NCI-H446 (cell line): ENCODE results near the gene ASIC1.

ENCODE experiments used
- DNase-seq, 2 experiments: peaks; one replicate each; lab custom pipeline; 2025; lab: John Stamatoyannopoulos, UW

Gene ASIC1

DNA sequence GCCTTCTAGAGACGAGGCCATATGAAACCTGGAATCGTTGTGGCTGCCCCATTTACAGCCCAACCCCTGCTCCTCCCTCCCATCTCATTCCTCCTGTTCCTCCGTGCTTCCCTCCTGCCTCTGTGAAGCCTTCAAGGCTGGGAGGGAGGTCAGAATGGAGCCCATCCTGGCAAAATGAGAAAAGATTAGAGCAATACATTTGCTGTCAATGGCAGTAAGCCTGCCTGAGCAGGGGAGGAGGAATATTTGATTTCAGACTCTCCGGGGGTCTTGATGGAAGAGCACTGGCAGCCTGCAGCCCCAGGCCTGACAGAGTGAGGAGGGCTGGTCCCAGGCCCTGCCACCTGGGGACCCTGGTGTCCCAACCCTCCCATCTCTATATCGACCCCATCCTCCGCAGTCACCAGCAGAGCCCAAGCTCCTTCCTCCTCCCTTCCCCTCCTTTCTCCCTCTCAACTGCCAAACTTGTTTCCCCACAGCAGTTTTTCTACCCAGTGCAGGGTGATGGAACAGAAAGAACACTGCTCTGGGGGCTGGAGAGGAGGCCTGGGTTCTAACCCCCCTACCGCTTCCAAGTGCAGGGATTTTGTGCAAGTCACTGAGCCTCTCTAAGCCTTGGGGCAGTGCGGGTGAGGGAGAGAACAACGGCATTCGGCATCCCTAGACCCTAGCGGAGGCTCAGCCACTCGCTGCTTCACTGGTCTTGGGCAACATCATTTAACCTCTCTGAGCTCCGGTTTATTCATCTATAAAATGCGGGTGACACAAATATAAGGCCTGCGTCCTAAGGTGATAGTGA lies 16.1 kb upstream of the ASIC1 start:
- no peak for DNase-seq

DNA sequence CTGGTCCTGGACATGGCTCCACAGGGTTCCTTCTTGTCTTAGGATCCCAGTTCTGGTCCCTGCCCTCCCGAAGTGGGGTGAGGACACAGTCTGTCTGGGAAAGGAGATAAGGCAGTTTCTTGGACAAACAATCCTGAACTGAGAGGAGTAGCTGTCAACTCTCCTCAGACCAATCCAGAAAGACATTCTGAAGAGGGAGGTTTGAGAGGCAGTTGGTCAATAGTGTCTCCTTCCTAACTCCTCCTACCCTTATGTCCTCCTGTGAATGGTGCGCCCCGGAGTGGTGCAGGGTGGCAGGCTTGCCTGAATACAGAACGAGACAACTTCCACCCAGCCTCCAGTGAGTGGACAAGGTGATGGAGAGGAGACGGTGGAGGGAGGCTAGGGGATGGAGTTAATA lies 15.4 kb upstream of the ASIC1 start:
- DNase-seq: no peak

DNA sequence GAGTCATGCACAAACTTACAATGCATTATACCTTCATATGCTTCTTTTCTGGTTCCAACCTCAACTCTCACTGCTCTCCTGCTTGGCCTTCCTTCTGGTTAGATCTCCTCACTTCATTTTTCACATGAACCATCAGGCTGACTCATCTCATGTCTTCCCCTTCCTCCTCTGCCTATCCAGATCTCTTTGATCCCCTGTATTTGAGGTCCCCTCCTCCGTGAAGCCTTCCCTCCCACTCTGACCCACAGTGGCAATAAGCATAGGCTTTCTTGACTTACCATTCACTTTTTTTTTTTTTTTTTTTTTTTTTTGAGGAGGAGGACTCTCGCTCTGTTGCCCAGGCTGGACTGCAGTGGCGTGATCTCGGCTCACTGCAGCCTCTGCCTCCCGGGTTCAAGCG lies 14.7 kb upstream of the ASIC1 start:
- no peak for DNase-seq

DNA sequence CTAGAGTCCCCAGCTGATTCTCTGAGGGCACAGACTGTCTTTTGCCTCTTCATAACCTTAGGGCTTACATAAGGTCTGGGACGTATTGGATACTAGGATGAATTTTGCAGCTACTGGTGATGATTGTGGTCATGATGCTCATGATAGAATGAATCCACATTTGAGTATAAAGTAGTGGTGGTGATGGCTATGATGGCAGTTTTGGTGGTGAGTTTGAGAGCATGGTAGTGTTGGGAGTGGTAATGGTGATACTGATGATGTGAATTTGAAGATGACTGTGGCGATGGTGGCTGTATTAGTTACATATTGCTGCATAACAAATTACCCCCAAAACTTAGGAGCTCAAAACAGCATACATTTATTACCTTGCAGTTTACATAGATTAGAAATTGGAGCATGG lies 14.1 kb upstream of the ASIC1 start:
- DNase-seq: no peak

DNA sequence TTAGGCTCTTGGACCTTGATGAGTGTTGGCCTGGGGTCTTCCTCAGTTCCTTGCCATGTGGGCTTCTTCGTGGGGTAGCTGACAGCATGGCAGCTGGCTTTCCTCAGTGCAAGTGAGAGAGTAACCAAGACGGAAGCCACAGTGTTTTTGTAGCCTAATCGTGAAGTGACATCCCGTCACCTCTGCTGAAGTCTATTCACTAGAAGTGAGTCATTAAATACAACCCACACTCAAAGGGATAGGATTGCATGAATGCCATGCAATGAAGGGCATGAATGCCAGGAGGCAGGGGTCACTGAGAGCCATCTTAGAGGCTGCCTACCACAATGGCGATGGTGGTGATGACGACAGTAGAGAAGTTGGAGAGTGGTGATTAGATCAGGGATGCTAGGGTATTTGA lies 13.5 kb upstream of the ASIC1 start:
- no peak for DNase-seq

DNA sequence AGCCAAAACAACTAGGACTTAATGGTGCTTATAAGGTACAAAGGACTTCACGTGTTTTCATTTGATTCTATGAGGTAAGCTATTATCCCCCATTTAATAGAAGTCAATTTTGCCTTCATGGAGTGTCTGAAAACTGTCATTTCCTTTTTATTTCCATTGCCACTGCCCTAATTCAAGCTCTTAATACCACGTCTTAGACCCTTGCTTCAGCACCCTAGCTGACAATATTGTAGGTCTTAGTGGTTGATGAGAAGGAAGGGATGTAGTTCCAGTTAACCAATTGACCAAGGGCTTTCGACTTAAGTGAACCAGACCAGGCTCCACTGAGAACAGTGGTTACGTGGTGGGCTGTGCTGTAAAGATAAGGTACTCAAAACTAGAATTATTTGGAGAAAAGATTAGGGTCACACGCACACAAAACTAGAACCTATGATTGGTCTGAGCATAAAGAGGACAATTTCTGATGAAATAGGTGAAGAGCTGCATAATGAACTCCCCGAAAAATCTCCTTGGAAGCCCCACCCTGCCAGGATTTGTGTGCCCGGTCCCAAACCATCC lies 9.6 kb upstream of the ASIC1 start:
- DNase-seq: no peak

DNA sequence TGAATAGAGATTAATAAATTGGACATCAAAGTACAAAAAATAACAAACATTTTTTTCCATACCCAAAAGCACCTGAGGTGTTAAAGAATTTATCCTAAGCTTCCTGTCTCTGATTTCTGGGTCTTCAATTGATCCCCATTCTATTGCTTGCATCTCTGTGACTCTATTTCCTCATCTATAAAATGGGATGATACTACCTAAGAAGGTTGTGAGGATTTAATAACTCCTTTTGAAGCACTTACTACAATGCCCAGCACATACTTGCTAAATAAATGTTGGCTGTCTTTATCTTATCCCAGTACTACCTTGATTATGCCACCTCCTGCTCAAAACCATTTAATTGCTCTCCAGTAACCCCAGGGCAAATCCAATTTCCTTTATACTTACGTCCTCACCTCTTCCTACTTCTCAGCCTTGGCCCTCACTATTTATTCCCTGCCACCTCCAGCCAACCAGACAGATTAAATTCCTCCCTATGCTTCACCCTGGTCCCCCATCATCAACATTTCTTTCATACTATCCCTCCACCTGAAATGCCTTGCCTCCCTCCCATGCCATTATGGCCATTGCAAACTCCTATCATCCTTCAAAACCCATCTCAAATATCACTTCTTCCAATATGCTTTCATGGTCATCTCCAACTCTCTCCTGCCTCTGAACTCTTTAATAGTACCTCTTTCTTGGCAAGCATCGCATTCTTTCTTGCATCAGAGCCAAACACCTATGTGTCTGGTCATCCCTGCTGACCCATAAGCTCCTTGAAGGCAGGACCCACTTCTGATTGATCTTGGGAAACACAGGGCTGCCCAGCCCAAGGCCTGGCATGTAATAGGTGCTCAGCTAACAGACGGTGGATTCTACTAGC lies 7.9 kb upstream of the ASIC1 start:
- DNase-seq: no peak

DNA sequence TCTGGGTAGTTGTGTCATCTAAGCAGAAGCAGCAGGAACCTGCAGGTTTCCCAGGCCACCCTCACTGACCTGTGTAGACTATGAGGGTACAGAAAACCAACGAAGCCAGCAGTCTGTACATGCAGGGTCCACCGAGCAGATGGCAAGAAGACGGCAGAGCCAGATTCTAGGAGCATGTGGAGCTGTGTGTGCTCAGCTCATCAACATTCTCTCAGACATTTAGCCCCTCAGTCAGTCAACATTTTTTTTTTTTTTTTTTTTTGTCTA lies 7.3 kb upstream of the ASIC1 start:
- no peak for DNase-seq

DNA sequence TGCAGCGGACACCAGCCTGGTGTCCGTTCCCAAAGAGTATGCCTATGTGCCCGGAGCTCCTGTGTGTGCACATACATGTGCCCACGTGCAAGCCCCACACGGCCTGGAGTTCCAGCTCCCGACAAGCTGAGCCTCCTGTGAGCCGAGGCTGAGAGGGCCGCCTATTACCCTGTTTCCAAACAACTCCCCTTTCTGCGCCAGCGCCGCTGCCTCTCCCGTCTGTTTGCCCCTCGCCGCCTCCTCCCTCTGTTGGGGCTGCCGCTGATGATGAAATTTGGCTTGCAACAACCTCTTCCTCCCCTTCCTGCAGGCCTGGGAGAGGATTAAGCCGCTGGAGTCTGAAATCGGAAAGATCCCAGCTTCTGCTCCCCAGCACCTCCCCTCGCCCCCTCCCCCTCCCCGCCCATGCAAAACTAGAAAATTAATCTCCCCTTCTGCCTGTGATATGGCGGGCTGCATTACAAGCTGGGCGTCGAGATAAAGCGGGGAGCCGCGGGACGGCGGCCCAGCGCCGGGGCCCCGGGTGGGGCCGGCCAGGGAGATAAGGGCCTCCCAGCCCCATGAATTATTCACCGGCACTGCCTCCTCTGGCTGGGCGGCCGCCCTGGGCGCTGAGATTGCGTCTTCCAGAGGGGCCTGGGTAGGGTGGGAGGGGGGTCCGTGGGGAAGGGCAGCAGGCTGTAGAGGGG lies 6.8 kb upstream of the ASIC1 start:
- no peak for DNase-seq

DNA sequence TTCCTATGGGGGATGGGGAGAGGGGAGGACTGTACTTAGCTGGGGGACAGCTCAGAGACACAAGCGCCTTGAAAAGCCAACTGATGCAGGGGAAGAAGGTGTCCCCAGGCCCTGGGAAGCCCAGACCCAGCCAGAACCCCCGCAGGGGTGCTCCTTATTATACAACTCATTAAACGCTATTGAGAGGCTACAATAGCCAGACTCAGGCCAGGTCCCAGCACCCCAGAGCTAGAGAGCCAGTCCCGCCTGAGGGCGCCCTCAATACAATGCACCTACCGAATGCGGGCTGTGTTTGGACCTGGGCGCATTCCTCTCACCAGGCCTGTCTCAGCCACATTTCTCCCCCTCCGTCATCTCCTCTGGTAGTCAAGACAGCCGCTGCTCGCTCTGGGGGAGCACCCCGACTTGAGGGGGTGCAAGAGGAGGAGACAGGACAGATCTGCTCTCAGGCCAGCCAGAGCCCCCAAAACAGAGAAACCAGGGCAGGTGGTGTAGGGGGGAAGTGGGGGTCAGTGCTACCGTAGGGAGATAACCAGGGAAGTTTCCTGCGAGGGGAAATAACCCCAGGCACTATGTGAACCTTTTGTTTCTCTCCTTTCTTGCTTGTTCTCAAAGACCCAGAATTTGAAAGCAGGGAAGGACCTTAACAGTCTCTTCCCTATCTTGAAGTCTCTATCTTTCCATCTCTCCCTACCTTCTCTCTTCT lies 6.1 kb upstream of the ASIC1 start:
- no peak for DNase-seq

DNA sequence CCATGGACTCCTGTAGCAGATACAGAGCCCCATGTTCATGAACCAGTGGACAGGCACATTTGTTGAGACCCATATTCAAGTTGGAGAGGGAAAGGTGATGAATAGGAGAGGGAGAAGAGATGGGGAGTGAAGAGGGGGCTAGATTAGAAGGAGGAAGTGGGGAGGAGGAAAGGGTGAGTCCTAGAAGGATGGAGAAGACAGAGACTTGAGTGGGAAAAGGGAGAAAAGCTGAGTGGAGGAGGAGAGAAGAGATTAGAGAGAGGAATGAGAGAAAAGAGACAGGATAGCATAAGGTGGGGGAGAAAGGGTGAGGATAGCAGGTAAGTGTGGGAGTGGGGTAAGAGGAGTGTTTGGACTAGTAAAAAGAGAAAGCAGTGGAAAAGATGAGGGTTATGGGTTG lies 4.9 kb upstream of the ASIC1 start:
- DNase-seq: no peak

DNA sequence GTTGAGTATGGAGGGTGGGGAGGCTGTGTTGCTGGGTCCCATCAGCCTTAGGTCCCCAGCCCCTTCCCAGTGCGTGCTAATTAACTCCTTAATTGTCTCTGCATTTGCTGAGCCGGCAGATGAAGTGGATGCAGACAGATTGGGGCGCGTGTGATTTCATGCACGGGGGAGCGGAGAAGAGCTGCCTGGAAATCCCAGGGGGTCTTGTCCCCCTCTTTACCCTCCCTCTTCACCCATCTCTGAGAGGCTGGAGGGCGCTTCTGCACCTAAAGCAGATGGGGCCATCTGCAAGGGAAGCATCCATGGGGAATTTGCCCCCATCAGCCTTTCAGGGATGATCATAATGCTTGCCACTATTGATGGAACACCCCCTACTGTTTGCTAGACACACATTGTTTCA lies 4.4 kb upstream of the ASIC1 start:
- no peak for DNase-seq

DNA sequence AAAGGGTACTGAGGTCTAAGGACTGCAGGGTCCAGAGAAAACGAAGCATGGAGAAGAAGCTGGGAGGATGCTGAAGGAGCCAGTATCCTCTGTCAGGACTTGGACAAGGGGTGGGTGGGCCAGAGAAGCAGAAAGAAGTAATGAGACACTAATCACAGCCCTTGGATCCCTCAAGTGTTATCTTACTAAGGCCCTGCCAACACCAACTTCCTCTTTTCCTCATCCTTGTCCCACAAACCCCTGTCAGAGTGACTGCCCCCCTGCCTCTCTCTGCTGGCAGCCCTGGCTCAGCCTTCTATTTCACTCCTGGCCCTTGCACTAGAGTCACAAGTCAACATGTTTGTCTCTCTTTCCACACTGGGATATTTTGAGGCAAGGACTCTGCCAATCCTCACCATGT lies 3.8 kb upstream of the ASIC1 start:
- no peak for DNase-seq

DNA sequence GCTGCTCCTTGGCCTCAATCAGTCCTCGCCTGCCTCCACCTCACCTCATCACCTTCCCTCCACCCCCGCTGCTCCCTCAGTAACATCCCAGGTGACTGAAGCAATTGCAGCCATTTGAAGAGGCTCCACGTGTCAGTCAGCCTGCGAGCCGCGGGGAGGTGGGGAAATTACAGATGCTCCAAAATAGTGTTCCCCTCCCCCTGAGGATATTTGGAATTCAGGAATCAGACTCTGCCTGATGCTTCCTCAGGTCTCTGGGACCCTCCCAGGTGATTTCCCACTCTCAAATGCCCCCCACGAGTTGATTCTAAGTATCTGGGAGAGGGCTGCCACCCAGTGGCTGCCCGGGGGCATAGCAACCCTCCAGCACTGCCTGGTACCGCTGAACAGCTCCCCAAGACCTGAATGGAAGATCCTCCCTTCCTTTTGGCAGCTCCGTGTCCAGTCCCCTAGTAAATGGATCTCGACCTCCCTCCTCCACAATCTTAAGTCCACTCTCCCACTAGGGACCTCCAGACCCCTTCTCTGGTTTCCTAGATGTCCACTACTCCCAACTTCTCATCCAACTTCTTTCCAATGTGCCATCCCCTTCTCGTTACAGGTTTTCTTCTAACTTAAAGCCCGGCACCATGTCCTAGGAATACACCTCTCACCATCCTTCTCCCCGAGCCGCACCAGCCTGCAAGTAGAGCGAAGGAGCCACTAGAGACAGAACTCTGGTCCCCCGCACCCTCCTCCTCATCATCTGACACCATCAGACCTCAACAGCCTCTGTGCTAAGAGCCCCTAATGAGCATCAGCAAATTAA lies 1.4 kb upstream of the ASIC1 start:
- peak in 1 of 2 experiments; percentile 53 for DNase-seq

DNA sequence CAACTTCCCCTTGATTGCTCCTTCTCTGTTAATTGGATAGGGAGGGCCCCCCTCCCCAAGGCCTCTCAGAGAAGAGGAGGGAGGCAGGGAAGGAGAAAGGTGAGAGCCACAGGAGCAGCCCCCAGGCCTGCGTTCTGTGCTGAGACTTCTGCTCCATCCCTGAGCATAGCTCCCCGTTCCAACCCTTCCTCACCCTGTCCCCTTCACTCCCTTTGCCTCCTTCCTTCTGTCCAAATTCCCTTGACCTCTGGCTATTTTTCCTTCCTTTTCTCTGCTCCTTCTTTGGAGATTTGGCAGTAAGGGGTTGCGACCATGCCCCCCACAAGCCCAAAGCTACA lies 788 bp upstream of the ASIC1 start:
- DNase-seq: no peak

DNA sequence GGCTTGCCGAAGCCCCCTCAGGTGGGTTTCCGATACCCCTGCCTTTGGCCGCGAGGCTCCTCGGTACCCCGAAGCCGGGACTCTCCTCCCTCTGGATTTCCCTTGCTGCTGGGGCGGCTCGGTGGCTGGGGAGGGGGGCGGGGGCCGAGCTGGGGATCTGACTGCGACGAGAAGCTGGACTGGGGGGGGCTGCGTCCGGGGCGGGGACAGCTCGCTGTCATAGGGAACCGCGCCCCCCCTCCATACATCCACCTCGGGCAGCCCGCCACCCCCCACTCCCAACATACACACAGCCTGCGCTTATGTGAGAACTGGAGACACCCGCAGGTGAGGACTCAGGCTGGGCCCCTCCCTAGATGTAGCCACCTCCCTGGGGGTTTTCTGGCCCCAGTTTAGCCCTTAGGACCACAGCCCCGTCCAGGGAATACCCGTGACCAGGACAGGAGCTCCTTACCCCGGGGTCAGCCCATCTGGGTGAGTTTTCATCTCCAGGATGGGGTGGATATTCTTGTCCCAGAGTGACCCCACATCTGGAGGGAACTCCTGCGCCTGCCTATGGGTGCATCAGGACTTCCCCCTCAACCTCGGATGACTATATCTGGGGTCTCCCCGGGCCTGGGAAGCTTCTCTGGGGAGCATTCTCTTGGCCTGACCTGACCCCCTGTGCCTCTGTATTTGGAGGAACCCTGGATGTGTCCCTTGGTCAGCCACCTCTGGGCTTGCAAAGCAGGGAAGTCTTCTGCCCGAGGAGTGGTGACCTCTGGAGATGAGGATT lies 687 bp downstream of the ASIC1 start:
- no peak for DNase-seq

DNA sequence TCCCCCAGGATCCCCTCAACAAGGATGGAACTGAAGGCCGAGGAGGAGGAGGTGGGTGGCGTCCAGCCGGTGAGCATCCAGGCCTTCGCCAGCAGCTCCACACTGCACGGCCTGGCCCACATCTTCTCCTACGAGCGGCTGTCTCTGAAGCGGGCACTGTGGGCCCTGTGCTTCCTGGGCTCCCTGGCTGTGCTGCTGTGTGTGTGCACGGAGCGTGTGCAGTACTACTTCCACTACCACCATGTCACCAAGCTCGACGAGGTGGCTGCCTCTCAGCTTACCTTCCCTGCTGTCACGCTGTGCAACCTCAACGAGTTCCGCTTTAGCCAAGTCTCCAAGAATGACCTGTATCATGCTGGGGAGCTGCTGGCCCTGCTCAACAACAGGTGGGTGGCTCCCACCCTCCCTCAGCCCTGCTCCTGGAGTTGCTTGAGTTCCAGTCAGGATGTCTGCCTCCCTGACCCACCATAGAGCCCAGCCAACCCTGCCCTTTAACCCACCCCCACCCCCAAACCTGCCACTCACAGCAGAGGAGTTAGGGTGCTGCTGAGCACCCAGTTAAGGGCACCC lies 1.4 kb downstream of the ASIC1 start:
- DNase-seq: no peak

DNA sequence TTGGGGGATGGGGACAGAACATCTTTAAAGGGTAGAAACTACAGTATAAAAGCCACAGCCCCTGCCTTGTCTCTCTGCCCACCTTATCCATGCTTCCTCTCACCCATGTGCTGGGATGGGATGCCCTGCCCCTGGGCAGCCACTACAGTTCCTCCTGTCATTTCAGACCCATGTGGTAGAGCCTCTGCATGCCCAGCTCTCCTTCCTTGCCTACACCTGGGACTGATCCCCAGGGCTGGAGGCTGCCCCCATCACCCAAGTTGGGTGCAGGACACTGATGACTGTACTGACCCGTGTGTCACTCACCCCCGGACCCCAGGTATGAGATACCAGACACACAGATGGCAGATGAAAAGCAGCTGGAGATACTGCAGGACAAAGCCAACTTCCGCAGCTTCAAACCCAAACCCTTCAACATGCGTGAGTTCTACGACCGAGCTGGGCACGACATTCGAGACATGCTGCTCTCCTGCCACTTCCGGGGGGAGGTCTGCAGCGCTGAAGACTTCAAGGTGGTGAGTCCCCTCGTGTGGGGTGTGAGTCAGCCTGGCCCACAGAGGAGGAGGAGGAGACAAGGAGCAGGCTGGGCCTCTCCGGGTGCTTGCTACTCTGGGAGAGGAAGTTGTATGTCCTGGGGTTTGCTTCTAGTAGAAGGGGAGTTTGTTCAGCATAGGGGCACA lies 2.2 kb downstream of the ASIC1 start:
- DNase-seq: no peak

DNA sequence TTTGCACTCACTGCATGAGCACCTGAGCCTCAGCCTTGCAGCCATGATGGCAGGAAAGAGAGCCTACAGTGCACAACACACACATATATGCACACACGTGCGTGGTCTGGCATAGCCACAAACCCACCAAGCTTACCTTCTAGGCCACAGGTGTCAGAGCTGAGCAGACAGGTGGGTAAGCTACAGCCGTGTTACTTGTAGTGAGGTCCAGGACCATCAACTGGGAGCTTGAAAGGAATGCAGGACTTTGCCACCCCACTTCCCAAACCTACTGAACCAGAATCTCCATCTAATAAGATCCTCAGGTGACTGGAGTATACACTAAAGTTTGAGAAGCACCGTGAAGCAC lies 2.7 kb downstream of the ASIC1 start:
- DNase-seq: no peak

DNA sequence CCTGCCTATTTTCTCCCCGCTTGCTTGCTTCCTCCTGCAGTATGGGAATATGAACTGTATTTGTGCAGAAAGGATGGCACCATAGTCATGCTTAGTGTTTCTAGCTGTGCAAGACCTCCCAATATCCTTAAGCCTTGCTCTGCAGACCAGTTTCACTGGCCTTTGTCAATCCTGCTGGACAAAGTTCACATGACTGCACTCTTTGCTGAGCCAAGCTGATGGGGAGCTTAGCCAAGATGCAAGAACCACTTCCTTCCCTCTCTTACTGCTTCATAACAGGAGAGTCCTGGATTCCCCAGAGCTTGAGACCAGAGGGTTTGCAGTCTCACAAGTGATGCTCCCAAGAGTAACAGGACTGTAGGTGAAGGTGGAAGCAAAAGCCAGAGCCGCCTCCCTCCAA lies 3.8 kb downstream of the ASIC1 start:
- DNase-seq: no peak
